ENCODE measurements around the gene OR2V1. TPM values are rescaled to one million over a fixed set of nuclear protein-coding genes. Genes with fewer than 3 reads are reported as not detected.
"Not testable (repeated sequence)": the region's sequence is repeated elsewhere in the genome, so short reads cannot be mapped to it uniquely, and the experiment has no call there.

The OR2V1 gene
- total RNA-seq, 2 donors from 2014 or later = not detected

DNA sequence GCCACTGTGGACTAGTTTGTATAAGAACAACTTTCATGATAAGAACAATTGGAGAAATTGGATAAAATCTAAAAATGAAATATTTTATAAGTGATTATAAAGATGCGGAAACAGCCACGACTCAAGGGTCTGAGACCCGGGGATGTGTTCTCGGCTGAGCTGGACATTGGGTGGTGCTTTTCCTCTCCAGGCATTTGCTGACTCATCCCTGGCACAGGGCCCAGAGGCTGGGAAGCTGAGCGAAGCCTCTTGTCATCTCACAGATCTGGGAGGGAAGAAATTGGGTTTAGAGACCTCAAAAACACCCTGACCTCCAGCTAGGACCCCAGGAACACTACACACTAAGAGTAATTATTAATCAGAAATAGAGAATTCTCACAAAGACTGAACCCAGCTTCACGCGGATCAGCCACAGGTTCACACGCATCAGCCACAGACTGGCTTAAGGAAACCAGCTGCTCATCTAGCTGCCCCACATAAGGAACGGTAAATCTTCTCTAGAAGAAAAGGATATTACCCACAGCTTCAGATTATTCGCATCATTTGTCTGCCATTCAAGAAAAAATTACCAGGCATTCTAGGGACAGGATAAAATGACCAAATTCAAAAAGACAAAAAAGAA is 2.8 kb upstream of the OR2V1 start:
- peak; percentile 93 for DNase-seq (ENCODE audit: low spot score)
- intact Hi-C loops (cut with DNase I) = no loop called here

DNA sequence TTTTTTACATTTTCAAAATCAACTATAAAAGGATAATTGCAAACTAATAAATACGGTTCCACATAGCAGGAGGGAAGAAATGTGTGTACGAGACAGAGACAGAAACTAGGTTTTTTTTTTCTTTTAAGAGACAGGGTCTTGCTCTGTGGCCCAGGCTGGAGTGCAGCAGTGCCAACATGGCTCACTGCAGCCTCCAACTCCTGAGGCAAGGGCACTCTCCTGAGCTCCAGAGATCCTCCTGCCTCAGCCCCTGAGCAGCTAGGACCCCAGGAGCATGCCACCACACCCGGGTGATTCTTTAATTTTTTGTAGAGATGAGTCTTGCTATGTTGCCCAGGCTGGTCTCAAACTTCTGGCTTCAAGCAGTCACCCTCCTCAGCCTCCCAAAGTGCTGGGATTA is 2.1 kb upstream of the OR2V1 start:
- intact Hi-C loops (cut with DNase I) = no loop called here
- DNase-seq (ENCODE audit: low spot score) = no peak

DNA sequence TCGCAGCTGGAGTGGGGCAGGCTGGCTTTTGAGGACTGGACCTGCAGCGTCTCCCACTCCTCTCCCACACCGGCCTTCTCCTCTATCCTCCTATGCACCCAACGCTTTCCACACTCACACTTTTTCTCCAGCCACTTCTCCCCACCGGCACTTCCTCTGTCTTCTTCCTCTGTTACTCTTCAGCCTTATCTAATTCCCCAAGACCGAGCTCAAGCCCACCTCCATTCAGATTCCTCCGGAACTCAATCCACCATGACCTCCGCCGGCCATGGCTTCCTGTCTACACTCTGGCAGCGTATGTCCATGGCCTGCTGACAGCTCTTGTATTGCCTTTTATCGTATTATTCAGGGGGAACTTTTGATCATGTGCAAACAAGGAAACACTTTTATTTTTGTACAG is 545 bp upstream of the OR2V1 start:
- intact Hi-C loops (cut with DNase I) = no loop called here
- DNase-seq (ENCODE audit: low spot score) = no peak

DNA sequence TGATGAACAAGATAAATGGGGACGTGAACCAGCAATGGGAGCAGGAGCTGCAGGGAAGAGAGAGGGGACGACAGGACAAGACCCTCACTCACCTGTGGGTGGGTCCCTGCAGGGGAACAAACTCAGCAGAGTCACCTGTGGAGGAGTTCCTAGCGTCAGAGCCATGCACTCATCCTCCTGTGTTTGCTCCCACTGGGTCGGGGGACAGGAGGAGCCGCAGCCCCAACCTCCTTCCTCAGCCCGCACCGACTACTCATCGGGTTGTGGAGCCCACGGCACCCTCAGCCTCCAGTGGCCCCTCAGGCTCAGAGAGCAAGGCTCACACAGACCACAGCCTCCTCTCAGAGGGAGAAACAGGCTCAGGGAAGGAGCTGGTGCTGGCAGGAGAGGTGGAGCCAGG is 888 bp downstream of the OR2V1 start:
- intact Hi-C loops (cut with DNase I); DNase-seq (ENCODE audit: low spot score): not testable (repeated sequence)

DNA sequence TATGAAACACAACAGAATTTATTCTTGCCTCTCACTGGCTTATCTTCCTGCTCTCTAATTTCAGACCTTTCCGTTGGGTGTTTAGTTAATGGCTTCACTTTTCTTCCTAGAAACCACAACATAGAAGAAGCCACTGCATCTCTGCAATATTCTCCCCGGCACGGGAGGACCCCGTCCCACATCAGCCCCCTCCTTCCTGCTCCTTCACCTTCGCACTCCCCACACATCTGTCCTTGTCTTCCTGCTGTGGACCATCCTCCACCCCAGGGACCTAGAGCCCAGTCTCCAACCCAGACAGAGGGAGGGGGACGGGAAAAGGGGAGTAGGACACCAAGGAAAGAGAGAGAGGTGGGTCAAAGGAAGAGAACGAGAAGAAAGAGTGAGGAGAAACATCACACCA is 1.4 kb downstream of the OR2V1 start:
- intact Hi-C loops (cut with DNase I) = no loop called here

DNA sequence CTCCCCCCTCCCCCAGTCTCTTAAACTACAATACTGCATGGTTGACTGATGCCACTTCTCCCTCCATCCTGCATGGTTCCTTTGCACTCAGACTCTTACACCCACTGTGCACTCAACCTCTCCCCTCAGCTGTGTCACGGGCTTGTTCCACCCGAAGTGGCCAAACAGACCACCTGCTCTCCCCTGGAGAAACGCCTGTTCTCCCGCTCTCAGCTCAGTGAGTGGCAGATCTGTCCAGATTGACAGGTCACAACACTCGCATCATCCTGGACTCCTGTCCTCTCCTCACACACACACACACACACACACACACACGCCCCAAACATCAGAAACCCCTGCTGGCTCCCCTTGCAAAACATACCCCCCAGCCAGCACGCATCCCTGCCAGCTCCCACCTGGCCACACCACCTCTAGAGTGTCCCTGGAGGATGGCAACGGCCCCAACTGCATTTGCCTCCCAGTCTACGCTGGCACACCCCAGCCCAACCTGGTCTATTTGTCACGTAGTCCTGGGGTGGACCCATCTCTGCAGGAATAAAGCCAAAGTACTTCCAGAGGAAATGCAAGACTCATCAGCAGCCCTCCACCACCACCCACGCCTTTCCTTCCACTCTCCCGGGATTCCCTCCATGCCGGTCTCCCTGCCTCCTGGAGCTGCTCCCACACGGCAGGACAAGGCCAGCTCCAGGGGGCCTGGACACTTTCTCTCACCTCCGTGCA is 2.9 kb downstream of the OR2V1 start:
- intact Hi-C loops (cut with DNase I) = no loop called here
- DNase-seq (ENCODE audit: low spot score) = no peak

More for the DNA sequence above, 1.4 kb downstream of the OR2V1 start:
- no peak for DNase-seq (ENCODE audit: low spot score)

DNA sequence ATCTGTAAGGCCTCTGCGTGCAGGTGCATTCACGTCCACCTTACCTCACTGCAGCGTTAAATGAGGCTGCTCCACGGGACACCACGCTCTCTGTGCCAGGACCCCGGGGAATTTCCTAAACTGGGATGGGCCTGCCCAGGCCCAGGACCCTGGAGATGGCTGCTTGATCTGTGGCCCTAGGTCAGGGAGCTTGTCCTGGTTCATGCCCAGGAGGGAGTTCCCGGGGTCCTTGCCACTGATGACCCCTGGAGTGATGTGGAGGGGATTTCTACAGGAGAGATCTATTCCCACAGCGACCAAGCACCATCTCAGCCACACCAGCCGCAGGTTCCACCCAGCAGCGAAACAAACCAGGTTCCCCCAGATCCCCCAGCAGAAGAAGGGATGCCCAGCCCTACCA is 3.5 kb downstream of the OR2V1 start:
- no peak for DNase-seq (ENCODE audit: low spot score)
- intact Hi-C loops (cut with DNase I) = no loop called here

DNA sequence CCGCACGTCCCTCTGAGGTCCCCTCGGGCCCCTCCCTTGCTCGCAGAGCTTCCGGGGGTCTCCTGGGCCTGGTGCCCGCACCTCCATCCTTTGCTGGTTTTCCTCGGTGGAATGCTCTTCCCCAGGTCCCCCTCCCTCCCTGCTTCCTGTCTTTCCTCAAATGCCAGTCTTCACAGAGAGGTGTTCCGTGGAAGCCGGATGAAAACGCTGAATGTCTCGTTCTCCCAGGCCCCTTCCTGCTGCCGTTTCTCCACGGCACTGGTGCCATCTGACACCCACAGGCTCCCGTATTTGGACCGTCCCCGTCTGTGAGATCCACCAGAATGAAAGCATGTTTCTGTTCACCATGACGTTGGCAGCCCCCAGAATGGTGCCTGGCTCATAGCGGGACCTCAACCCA is 4.1 kb downstream of the OR2V1 start:
- intact Hi-C loops (cut with DNase I) = no loop called here

DNA sequence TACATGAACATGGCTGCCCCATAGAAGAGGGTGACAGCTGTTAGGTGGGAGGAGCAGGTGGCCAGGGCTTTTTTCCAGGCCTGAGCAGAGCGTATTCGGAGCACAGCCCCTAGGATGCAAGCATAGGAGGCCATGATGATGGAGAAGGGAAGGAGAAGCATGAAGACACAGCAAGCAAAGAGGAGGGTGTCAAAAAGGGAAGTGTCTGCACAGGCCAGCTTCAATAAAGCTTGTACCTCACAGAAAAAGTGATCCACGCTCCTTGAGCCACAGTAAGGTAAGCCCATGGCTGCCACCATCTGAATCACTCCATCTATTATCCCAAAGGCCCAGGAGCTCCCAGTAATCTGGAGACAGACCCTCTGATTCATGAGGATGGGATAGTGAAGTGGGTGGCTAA is 6.4 kb downstream of the OR2V1 start:
- no peak for DNase-seq (ENCODE audit: low spot score)
- intact Hi-C loops (cut with DNase I) = no loop called here

More for the DNA sequence above, 4.1 kb downstream of the OR2V1 start:
- no peak for DNase-seq (ENCODE audit: low spot score)

DNA sequence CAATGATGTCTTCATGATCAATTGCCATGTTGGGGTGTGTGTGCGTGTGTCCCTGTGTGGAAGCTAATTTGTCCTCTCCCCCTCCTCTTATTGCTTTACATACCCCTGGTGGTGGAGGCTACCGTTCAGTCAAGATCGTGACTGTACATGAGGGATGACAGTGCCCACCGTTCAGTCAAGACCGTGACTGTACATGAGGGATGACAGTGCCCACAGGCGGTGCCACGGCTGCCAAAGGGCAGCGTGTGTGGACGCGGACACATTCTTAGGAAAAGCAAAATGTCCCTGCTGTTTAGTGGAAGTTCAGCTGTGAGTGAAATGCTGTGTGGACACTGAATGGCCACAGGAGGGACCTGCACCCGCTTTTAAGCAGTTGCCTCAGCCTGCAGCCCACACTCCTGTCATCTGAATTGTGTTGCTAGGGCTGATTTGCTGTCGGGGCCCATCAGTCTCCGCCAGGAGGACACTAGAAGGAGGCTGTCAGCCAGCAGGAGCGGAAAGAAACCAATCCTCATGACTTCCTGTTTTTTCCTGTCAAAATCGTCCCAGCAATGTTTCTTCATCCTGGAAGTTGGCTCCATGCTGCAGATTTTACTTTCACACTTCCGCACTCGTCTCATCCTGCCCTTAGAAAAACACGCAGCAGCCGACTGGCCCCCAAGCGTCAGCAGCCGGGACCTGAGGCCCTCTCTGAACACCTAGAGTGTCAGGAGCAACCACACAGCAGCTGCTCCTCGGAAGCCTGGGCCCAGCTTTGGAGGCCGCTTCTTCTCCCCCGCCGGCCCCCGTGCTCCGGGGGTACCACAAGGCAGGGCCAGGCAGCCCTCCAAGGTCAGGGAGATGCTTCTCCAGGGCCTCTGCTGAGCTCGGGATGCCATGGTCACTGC is 9.1 kb downstream of the OR2V1 start:
- intact Hi-C loops (cut with DNase I) = no loop called here
- DNase-seq (ENCODE audit: low spot score) = no peak

DNA sequence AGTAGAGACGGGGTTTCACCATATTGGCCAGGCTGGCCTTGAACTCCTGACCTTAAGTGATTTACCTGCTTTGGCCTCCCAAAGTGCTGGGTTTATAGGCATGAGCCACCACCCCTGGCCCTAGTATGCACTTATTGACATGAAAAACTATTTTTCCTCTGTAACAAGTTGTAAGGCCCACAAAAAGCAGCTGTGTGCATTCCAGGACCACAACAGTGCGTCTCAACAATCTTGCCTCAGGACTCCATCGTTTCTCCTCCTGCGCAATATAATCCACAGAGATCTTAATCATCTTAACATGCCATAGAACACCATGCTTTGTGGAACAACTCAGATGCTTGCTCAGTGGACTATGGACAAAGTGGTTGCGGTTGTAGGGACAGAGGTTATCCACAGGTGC is 10.2 kb downstream of the OR2V1 start:
- no peak for DNase-seq (ENCODE audit: low spot score)
- intact Hi-C loops (cut with DNase I) = no loop called here

DNA sequence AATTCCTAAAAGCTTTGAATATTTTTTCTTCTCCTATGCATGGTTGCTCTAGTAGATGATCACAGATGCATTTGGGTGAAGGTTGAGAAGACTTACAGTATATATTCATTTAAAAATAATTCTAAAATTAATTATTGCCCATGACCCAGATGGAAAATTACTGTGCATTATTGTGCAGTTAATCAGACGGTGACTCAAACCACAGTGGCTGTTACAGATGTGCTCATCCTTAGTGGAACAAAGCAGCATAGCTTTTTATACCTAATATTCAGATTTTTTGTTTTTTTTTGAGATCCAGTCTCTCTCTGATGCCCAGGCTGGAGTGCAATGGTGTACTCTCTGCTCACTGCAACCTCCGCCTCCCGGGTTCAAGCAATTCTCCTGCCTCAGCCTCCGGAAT is 10.7 kb downstream of the OR2V1 start:
- intact Hi-C loops (cut with DNase I) = no loop called here

DNA sequence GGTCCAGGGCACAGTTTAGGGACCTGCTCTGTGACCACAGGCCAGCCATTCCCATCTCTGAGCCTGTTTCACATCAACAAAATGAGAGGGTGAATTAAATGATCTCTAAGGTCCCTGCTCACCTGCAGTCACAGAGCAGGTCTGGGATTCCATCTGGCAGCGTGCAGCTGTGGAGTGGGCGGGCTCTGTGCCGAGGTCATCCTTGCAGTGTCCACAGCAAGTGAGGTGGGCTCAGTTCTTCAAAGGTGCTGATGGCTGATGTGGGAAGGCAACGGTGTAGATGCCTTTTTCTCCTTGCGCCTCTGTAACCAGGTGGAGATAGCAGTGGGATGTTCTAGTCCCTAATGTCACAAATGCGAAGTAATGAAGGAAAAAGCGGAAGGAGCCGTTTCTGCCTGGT is 11.9 kb downstream of the OR2V1 start:
- intact Hi-C loops (cut with DNase I) = no loop called here
- DNase-seq (ENCODE audit: low spot score) = no peak

More for the DNA sequence above, 10.7 kb downstream of the OR2V1 start:
- no peak for DNase-seq (ENCODE audit: low spot score)

DNA sequence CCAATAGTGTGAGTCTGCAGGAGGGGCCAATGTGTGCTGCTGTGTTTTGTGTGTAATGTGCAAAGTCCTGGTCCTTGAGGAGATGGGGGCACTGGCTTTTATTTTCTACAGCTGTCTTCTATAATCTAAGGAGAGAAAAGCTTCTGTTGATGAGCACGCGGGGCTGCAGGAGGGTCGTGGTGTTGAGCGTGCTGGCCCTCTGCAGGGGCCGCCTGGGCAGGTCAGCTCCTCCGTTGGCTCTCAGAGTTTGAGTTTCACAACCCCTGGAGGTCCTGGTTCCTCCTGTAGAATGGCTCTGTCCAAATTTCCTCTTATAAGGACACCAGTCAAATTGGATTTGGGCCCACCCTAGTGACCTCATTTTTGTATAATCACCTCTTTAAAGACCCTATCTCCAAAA is 12.6 kb downstream of the OR2V1 start:
- no peak for DNase-seq (ENCODE audit: low spot score)
- intact Hi-C loops (cut with DNase I) = no loop called here

DNA sequence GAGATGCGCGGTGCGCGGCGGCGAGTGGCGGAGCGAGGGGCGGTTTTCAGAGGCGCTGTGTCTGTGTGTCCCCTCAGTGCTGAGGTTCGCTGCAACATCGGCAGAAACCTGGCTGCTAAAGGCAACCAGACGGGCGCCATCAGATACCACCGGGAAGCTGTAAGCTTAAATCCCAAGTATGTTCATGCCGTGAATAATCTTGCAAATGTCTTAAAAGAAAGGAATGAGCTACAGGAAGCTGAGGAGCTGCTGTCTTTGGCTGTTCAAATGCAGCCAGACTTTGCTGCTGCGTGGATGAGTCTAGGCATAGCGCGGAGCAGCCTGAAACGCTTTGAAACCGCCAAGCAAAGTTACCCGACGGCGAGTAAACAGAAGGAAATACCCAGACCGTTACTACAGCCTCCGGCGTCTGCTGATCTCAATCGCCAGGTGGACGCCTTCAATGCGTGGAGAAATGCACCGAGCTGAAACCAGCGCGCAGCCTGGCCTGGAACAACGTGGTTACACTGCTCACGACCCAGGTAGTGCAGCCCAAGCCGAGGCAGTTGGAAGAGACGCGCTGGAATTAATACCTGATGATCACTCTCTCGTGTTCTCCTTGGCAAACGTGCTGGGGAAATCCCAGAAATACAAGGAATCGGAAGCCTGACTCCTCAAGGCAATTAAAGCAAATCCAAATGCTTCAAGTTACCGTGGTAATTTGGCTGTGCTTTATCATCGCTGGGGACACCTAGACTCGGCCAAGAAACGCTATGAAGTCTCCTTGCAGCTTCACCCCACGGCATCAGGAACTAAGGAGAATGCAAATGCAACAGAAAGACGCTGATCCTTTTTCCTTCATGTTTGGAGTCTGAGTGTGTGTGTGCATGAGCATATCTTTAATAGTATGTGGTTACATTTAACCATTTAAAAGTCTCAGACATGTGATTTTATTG is 15.9 kb downstream of the OR2V1 start:
- no peak for DNase-seq (ENCODE audit: low spot score)
- intact Hi-C loops (cut with DNase I) = no loop called here

DNA sequence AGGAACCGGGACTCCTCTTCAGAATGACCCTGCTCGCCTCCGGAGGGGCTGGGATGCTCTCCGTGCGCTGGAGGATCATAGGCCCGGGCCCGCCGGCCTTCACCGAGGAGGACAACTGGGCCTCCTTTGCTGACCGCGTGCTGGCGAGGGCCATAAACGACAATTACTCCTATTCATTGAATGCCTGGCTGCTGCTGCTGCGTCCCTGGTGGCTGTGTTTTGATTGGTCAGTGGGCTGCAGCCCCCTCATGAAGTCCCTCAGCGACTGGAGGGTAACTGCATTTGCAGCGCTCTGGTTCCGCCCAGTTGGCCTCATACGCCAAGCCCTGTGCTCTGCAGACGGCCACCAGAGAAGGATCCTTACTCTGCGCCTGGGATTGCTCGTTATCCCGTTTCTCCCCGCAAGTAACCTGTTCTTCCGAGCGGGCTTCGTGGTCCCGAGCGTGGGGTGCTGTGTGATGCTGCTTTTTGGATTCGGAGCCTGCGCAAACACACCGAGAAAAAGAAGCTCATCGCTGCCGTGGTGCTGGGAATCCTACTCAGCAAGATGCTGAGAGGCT is 16.6 kb downstream of the OR2V1 start:
- DNase-seq (ENCODE audit: low spot score) = no peak
- intact Hi-C loops (cut with DNase I) = no loop called here

DNA sequence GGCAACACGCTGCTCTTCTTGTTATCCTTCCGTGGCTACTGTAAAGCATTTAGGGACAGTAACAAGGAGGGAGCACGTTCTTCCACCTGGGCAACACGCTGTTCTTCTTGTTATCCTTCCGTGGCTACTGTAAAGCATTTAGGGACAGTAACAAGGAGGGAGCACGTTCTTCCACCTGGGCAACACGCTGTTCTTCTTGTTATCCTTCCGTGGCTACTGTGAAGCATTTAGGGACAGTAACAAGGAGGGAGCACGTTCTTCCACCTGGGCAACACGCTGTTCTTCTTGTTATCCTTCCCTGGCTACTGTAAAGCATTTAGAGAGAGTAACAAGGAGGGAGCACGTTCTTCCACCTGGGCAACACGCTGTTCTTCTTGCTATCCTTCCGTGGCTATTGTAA is 17.4 kb downstream of the OR2V1 start:
- DNase-seq (ENCODE audit: low spot score); intact Hi-C loops (cut with DNase I): not testable (repeated sequence)

DNA sequence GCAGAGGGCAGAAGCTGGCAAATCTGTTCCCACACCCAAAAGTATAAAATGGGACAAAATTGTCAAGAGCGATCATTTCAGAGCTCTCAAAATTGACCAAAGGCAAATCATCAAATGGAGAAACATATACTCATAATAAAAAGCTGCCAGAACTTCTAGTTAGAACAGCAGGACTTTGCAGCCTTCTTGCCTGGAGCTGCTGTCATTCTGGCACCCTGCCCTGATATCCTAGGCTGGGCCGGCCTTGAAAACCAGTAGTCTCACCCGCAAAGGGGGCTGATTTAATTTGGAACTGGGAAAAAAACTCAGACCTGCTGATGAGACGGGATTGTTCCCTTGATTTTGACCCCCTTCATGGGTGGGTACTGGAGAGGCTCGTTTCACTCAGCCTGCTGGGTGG is 18.5 kb downstream of the OR2V1 start:
- intact Hi-C loops (cut with DNase I) = no loop called here
- DNase-seq (ENCODE audit: low spot score) = no peak

DNA sequence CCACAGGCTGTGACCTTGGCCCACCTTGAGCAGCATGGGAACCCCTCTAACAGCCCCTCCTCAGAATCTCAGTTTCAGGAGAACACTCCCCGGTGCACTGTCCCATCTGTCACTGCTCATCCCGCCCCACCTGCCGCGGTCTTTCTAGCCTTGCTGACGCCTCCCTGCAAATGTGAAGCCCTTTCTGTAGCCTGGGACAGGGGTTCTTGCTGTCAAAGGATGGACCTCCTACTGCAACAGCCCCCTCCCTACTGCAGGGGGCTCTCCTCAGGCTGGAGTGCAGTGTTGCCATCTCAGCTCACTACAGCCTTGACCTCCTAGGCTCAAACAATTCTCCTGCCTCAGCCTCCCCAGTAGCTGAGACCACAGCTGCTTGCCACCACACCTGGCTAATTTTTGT is 20.0 kb downstream of the OR2V1 start:
- intact Hi-C loops (cut with DNase I) = no loop called here
- no peak for DNase-seq (ENCODE audit: low spot score)
